HG02678 (cell line): ENCODE results near the gene ITPR1.
"Not testable (repeated sequence)": the region's sequence is repeated elsewhere in the genome, so short reads cannot be mapped to it uniquely, and the experiment has no call there.

Source experiments
- ATAC-seq: cut with Tn5 transposase; IDR thresholded peaks from one replicate; pipeline ENCODE4 v1.9.1; 2021; ENCODE audit warnings: mild to moderate bottlenecking, moderate library complexity; ENCODE audit not compliant: unreplicated experiment

ITPR1 gene

GRCh38 chr3:4752201-4753072 lies 259.3 kb downstream of the ITPR1 start:
- peak; percentile 33 for ATAC-seq

GRCh38 chr3:4753073-4753691 lies 260.0 kb downstream of the ITPR1 start:
- ATAC-seq: peak; percentile 20

GRCh38 chr3:4754180-4755086 lies 261.3 kb downstream of the ITPR1 start:
- ATAC-seq: peak; percentile 45

GRCh38 chr3:4755566-4755965 lies 262.4 kb downstream of the ITPR1 start:
- no peak for ATAC-seq

GRCh38 chr3:4756057-4756775 lies 263.1 kb downstream of the ITPR1 start:
- ATAC-seq: no peak

GRCh38 chr3:4756855-4757574 lies 263.9 kb downstream of the ITPR1 start:
- ATAC-seq: peak; percentile 26

- peak; percentile 24 for ATAC-seq
Observed at GRCh38 chr3:4757575-4758248, 264.6 kb downstream of the ITPR1 start.

- ATAC-seq: no peak
Observed at GRCh38 chr3:4758249-4758860, 265.2 kb downstream of the ITPR1 start.

- ATAC-seq: peak; percentile 40
Observed at GRCh38 chr3:4758957-4759656, 266.0 kb downstream of the ITPR1 start.

- no peak for ATAC-seq
Observed at GRCh38 chr3:4759689-4760312, 266.7 kb downstream of the ITPR1 start.

DNA sequence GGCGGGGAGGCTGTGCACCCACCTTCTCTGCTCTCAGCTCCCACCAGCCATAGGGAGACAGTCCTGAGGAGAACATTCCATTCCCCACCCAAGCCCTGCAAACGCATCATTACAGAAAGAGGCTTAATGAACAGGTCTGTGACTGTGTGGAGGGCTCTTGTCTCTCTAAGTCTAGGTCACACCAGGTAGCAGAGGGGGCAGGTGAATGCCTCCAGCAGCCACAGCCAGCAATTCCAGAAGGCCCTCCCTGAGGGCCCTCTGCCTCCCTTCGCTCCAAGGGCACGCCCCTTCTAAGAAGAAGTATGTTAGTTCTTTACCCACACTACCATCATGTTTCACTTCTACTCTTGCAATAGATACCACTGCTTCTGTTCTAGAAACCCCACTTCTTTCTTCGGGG lies 268.6 kb downstream of the ITPR1 start:
- ATAC-seq: no peak

- ATAC-seq: not testable (repeated sequence)
Observed at GRCh38 chr3:4762481-4763230, 269.5 kb downstream of the ITPR1 start.

DNA sequence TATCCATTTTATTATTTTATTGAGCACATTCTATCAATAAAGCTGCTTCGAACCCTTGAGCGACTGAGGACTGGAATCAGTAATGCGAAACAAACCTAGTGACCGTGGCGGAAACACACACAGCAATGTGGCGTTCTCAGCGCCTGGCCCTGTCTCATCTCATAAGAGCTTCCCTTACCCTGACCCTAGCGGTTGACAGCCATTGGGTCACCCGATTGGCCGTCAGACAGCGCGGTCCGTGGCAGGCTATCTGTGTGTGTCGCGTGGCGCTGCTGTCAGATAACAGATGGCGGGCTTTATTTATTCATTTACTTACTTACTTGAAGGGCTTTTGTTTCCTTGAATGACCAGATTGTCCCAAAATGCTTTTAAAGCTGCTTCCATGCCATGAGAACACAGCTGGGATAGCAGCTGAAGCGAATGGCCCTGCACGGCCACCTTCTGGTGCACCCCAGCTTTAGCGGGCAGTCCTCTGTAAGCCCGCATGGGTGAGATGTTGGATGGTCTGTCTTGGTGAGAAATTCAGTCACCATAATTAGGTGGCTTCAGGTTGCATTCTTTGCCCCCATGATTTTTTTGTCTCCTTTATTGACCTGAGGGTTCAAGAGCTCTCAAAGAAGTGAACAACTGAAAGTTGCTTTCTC lies 270.6 kb downstream of the ITPR1 start:
- no peak for ATAC-seq

DNA sequence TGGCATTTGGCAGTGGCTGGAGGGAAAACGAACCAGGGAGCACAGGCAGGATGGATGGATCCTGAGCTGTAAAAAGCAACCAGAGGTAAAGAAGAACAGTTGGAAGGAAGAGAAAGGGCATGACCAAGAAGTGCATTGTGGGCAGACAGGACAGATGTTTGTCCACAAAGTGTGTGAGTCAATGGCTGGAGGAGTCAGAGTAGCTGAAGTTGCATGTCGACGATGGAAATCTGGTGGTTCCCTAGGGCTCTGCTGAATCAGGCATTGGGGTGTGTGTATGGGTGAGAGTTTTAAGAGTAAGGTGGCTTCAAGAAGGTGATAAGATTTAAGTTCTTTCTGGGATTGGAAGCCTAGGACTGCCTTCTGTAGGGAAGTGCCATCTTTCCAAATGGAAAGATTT lies 272.1 kb downstream of the ITPR1 start:
- ATAC-seq: no peak

DNA sequence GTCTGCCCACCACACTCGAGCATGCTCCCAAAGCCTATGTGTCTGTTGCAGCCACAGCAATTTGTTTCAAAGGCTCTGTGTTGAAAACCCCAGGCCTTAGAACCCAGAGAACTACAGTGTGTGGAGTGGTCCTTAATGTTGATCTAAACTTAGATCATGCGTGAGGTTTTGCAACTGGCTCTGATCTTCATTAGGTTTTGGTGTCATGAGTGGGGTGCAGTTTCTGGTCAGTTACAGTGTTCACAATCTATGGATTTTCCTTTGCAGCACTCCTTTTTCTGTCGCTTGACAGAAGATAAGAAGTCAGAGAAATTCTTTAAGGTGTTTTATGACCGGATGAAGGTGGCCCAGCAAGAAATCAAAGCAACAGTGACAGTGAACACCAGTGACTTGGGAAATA lies 273.1 kb downstream of the ITPR1 start:
- no peak for ATAC-seq

- no peak for ATAC-seq
Observed at GRCh38 chr3:4766716-4767499, 273.8 kb downstream of the ITPR1 start.
